Loucy (cell line): ENCODE results near the gene UBL7.

ENCODE experiments used
- H2AFZ ChIP-seq: fragments of 200-600 bp; sonication (generic); 2 replicates; pipeline ENCODE4 v1.6.0; 2016; ENCODE audit warnings: antibody characterized with exemption, mild to moderate bottlenecking, low read length, moderate library complexity
- H3F3A ChIP-seq: fragments of 200-600 bp; 2 replicates; pipeline ENCODE4 v1.6.0; 2016; ENCODE audit warnings: antibody characterized with exemption, low read depth, mild to moderate bottlenecking
- H3K27me3 ChIP-seq: fragments of 200-600 bp; sonication (generic); 2 replicates; pipeline ENCODE4 v1.6.1; 2014; ENCODE audit warnings: low read length, mild to moderate bottlenecking; ENCODE audit not compliant: insufficient read depth, poor library complexity, severe bottlenecking
- H3K36me3 ChIP-seq: fragments of 200-600 bp; sonication (generic); 2 replicates; pipeline ENCODE4 v1.6.1; 2016; ENCODE audit warnings: low read length; ENCODE audit not compliant: insufficient read depth
- H3K4me1 ChIP-seq: fragments of 200-600 bp; sonication (generic); 2 replicates; pipeline ENCODE4 v1.5.1; 2014; ENCODE audit warnings: low read length, mild to moderate bottlenecking; ENCODE audit not compliant: insufficient read depth, poor library complexity, severe bottlenecking
- H3K4me2 ChIP-seq: fragments of 200-600 bp; sonication (generic); 2 replicates; pipeline ENCODE4 v1.6.0; 2014; ENCODE audit warnings: antibody characterized with exemption, low read length, low read depth, mild to moderate bottlenecking; ENCODE audit not compliant: poor library complexity, severe bottlenecking
- H3K4me3 ChIP-seq: fragments of 200-600 bp; sonication (generic); 2 replicates; pipeline ENCODE4 v1.5.1; 2014; ENCODE audit warnings: low read length, mild to moderate bottlenecking, mixed read lengths; ENCODE audit not compliant: poor library complexity, severe bottlenecking
- H3K79me2 ChIP-seq: fragments of 200-600 bp; sonication (generic); 2 replicates; pipeline ENCODE4 v1.6.1; 2014; ENCODE audit warnings: low read length; ENCODE audit not compliant: insufficient read depth
- H3K9ac ChIP-seq: fragments of 200-600 bp; sonication (generic); 2 replicates; pipeline ENCODE4 v1.6.0; 2014; ENCODE audit warnings: mild to moderate bottlenecking, low read depth, low read length, moderate library complexity; ENCODE audit not compliant: poor library complexity, severe bottlenecking
- H3K9me2 ChIP-seq: fragments of 200-600 bp; sonication (generic); replicated peaks from 2 replicates; pipeline ENCODE4 v1.6.1; 2016; ENCODE audit warnings: low read depth, low read length, mixed read lengths
- H3K9me3 ChIP-seq: fragments of 200-600 bp; sonication (generic); 2 replicates; pipeline ENCODE4 v1.6.1; 2014; ENCODE audit warnings: mild to moderate bottlenecking, antibody characterized with exemption, low read length, low read depth; ENCODE audit not compliant: insufficient read depth
- H4K20me1 ChIP-seq: fragments of 200-600 bp; sonication (generic); 2 replicates; pipeline ENCODE4 v1.6.0; 2014; ENCODE audit warnings: antibody characterized with exemption, low read length, mild to moderate bottlenecking; ENCODE audit not compliant: insufficient read depth, poor library complexity, severe bottlenecking
- EZH2phosphoT487 ChIP-seq: fragments of 200-600 bp; IDR thresholded peaks from 2 replicates; pipeline ENCODE4 v1.6.1; 2018; ENCODE audit warnings: antibody characterized with exemption, mild to moderate bottlenecking, moderate library complexity, borderline replicate concordance
- TF ChIP-seq, protein P1 (sequence below): fragments of 200-600 bp; sonication (generic); conservative IDR thresholded peaks from 2 replicates; pipeline ENCODE4 v1.5.1; 2014; ENCODE audit warnings: mild to moderate bottlenecking, antibody characterized with exemption, low read length

The UBL7 gene

DNA sequence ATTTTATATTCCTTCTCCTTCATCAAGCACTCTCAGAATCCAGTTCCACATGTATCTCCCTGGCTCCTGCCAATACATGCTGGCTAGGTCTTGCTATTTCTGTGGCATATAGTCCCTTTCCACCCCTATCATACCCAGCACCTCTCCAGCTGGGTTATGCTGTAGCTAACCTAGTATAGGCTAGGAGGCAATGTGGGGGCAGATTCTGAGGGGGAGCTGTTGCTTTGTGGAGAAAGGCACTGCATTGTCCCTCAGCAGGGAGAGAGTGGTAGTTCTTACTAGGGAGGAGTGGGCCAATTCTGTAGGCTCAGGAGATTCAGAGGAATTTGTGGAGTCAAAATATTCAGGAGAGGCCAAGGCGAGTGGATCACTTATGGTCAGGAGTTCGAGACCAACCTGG, 39.4 kb upstream of the UBL7 start:
- H3K9me3 ChIP-seq: no peaks in the 10 kb centered on the region
- no peak overlapping the region for H3K9ac ChIP-seq
- H3K27me3 ChIP-seq: no peaks in the 10 kb centered on the region
- no peaks in the 10 kb centered on the region for H3F3A ChIP-seq
- TF ChIP-seq EZH2phosphoT487: no peak
- TF ChIP-seq, protein P1, sequence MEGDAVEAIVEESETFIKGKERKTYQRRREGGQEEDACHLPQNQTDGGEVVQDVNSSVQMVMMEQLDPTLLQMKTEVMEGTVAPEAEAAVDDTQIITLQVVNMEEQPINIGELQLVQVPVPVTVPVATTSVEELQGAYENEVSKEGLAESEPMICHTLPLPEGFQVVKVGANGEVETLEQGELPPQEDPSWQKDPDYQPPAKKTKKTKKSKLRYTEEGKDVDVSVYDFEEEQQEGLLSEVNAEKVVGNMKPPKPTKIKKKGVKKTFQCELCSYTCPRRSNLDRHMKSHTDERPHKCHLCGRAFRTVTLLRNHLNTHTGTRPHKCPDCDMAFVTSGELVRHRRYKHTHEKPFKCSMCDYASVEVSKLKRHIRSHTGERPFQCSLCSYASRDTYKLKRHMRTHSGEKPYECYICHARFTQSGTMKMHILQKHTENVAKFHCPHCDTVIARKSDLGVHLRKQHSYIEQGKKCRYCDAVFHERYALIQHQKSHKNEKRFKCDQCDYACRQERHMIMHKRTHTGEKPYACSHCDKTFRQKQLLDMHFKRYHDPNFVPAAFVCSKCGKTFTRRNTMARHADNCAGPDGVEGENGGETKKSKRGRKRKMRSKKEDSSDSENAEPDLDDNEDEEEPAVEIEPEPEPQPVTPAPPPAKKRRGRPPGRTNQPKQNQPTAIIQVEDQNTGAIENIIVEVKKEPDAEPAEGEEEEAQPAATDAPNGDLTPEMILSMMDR: no peak
- H3K36me3 ChIP-seq: no peaks in the 10 kb centered on the region
- H4K20me1 ChIP-seq: no peaks in the 10 kb centered on the region
- no peak overlapping the region for H3K4me2 ChIP-seq
- H3K4me3 ChIP-seq: no peak overlapping the region
- no peaks in the 10 kb centered on the region for H3K9me2 ChIP-seq
- H2AFZ ChIP-seq: no peak overlapping the region
- H3K79me2 ChIP-seq: no peaks in the 10 kb centered on the region
- no peaks in the 10 kb centered on the region for H3K4me1 ChIP-seq

DNA sequence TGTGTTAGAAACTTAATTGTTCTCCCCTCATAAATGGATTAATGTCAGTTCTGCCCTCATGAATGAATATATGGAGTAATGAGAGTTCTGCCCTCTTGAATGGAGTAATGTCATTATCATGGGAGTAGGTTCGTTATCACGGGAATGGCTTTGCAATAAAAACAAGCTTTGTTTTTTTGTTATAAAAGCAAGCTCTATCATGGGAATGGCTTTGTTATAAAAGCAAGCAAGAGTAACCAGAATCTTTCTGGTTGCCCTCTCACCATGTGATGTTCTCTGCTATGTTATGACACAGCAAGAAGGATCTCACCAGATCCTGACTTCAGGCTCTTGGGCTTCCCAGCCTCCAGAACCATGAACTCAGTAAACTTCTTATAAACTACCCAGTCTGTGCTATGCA, 38.4 kb upstream of the UBL7 start:
- Histone ChIP-seq H3K79me2 (no peaks in the 10 kb centered on the region), H3K27me3 (no peaks in the 10 kb centered on the region), H3K36me3 (no peaks in the 10 kb centered on the region), H3K4me2 (no peak overlapping the region), H4K20me1 (no peaks in the 10 kb centered on the region), H3K9me3 (no peaks in the 10 kb centered on the region), H3K4me1 (no peaks in the 10 kb centered on the region), H3K9me2 (no peaks in the 10 kb centered on the region), H3K4me3 (no peak overlapping the region), H3F3A (no peaks in the 10 kb centered on the region), H3K9ac (no peak overlapping the region), H2AFZ (no peak overlapping the region)
- no peak for TF ChIP-seq EZH2phosphoT487
- TF ChIP-seq, protein P1: no peak

DNA sequence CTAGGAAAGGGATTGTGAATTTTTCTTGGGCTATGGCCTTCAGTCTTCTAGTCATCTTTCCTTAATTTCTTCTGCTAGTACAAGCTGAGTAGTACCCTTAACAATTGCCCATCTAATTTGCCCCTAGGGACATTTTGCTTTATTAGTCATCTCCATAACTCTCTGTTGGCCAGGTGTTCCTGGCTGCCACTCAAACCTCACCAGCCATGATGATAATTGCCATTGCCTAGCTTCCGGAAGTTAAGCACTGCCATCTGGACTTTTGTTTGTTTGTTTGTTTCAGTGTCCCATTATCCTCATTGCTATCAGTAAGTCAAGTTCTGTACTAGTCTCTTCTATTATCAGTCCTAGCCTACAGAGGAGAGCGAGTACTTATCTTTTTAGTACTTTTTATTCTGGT, 36.6 kb upstream of the UBL7 start:
- no peaks in the 10 kb centered on the region for H4K20me1 ChIP-seq
- H3K4me2 ChIP-seq: no peak overlapping the region
- H3K9ac ChIP-seq: no peak overlapping the region
- TF ChIP-seq EZH2phosphoT487: no peak
- TF ChIP-seq, protein P1: no peak
- H3F3A ChIP-seq: no peaks in the 10 kb centered on the region
- H2AFZ ChIP-seq: no peak overlapping the region
- no peaks in the 10 kb centered on the region for H3K36me3 ChIP-seq
- no peaks in the 10 kb centered on the region for H3K79me2 ChIP-seq
- H3K4me1 ChIP-seq: no peaks in the 10 kb centered on the region
- H3K9me2 ChIP-seq: no peaks in the 10 kb centered on the region
- H3K9me3 ChIP-seq: no peaks in the 10 kb centered on the region
- no peak overlapping the region for H3K4me3 ChIP-seq
- no peaks in the 10 kb centered on the region for H3K27me3 ChIP-seq
